Hepatocyte (in vitro differentiated cells): ENCODE measurements around the gene TMEM150A. TPM values are rescaled to one million over a fixed set of nuclear protein-coding genes. Genes with fewer than 3 reads are reported as not detected.
A peak's percentile ranks its signal among the peaks of the same experiment; 100 is the strongest.

Source experiments
- DNase-seq: peaks from one replicate; pipeline ENCODE4 v3.0.0-alpha.2; 2016; ENCODE audit warnings: low spot score
- H2AFZ ChIP-seq: fragments of 200-600 bp; sonication (generic); 2 replicates; pipeline ENCODE4 v1.6.0; 2016; ENCODE audit warnings: antibody characterized with exemption, mild to moderate bottlenecking
- H3K27ac ChIP-seq: fragments of 200-600 bp; sonication (generic); 2 replicates; pipeline ENCODE4 v1.5.1; 2016; ENCODE audit warnings: mild to moderate bottlenecking
- H3K27me3 ChIP-seq: fragments of 200-600 bp; sonication (generic); 2 replicates; pipeline ENCODE4 v1.6.1; 2016
- H3K36me3 ChIP-seq: fragments of 200-600 bp; sonication (generic); replicated peaks from 2 replicates; pipeline ENCODE4 v1.5.1; 2016; ENCODE audit warnings: low read depth; ENCODE audit not compliant: insufficient read depth
- H3K4me1 ChIP-seq: fragments of 200-600 bp; sonication (generic); 2 replicates; pipeline ENCODE4 v1.5.1; 2016; ENCODE audit warnings: mild to moderate bottlenecking, moderate library complexity; ENCODE audit not compliant: insufficient read depth
- H3K4me2 ChIP-seq: fragments of 200-600 bp; sonication (generic); 2 replicates; pipeline ENCODE4 v1.6.0; 2016
- H3K4me3 ChIP-seq: fragments of 200-600 bp; sonication (generic); 2 replicates; pipeline ENCODE4 v1.5.1; 2016; ENCODE audit warnings: mild to moderate bottlenecking
- H3K79me2 ChIP-seq: fragments of 200-600 bp; sonication (generic); 2 replicates; pipeline ENCODE4 v1.6.0; 2017; ENCODE audit warnings: mild to moderate bottlenecking
- H3K9me2 ChIP-seq: fragments of 200-600 bp; sonication (generic); replicated peaks from 2 replicates; pipeline ENCODE4 v1.6.0; 2017; ENCODE audit warnings: mild to moderate bottlenecking; ENCODE audit not compliant: insufficient read depth
- H3K9me3 ChIP-seq: fragments of 200-600 bp; sonication (generic); 2 replicates; pipeline ENCODE4 v1.5.1; 2016; ENCODE audit warnings: low read depth, mild to moderate bottlenecking
- H4K20me1 ChIP-seq: fragments of 200-600 bp; sonication (generic); 2 replicates; pipeline ENCODE4 v1.6.0; 2016; ENCODE audit warnings: mild to moderate bottlenecking; ENCODE audit not compliant: insufficient read depth, poor library complexity, severe bottlenecking
- CTCF ChIP-seq: fragments of 200-600 bp; sonication (generic); IDR thresholded peaks from 2 replicates; pipeline ENCODE4 v1.5.1; 2016; ENCODE audit warnings: antibody characterized with exemption, mild to moderate bottlenecking; ENCODE audit not compliant: poor library complexity
- EZH2 ChIP-seq: fragments of 200-600 bp; sonication (generic); IDR thresholded peaks from 2 replicates; pipeline ENCODE4 v1.6.1; 2016; ENCODE audit warnings: antibody characterized with exemption, mild to moderate bottlenecking, borderline replicate concordance
- EZH2phosphoT487 ChIP-seq: fragments of 200-600 bp; sonication (generic); IDR thresholded peaks from one replicate; pipeline ENCODE4 v1.6.1; 2018; ENCODE audit warnings: antibody characterized with exemption, mild to moderate bottlenecking, low read depth, moderate library complexity; ENCODE audit not compliant: unreplicated experiment, severe bottlenecking
- whole genome bisulfite sequencing: methylation state at CpG from one replicate; pipeline ENCODE4 v1.1.6; 2016; ENCODE audit warnings: low lambda C conversion rate; ENCODE audit errors: missing lambda C conversion rate; 5-methylcytosine and 5-hydroxymethylcytosine counted together
- polyA plus RNA-seq: library from polyadenylated mRNA; unstranded; fragments of >200 nt; fragmentation: Nextera tagmentation; extraction: Ambion mirVana; gene quantifications from 2 replicates; pipeline ENCODE4 v1.2.1, GENCODE V29; 2016
- total RNA-seq: library from RNA; depleted of rRNA; stranded (reverse); fragments of >200 nt; gene quantifications from 2 replicates; pipeline ENCODE4 v1.2.3, GENCODE V29; 2014

The TMEM150A gene
- total and polyA plus RNA-seq, 2 experiments from 2014 or later: 25.7 to 67.9 TPM

- Histone ChIP-seq H3K4me3 (no peak overlapping the region), H3K27ac (peak overlapping the region; percentile 73), H2AFZ (no peak overlapping the region), H3K36me3 (no peaks in the 10 kb centered on the region), H3K27me3 (no peaks in the 10 kb centered on the region), H3K4me2 (no peak overlapping the region), H3K9me2 (no peaks in the 10 kb centered on the region), H3K4me1 (peaks cover 35% of the 10 kb centered on the region), H4K20me1 (peaks cover 2% of the 10 kb centered on the region), H3K79me2 (peaks cover 45% of the 10 kb centered on the region), H3K9me3 (no peaks in the 10 kb centered on the region)
- TF ChIP-seq CTCF (no peak), EZH2phosphoT487 (no peak), EZH2 (no peak)
- no peak for DNase-seq
- WGBS: 87% methylated on average over 9 of the region's 9 CpGs
These were observed 5.0 kb upstream of the TMEM150A start for GRCh38 chr2:85607268-85608215.

GRCh38 chr2:85606116-85606455, 3.6 kb upstream of the TMEM150A start:
- H3K79me2 ChIP-seq: peaks cover 46% of the 10 kb centered on the region
- H3K4me2 ChIP-seq: peak overlapping the region; percentile 60
- H3K36me3 ChIP-seq: no peaks in the 10 kb centered on the region
- H3K4me3 ChIP-seq: no peak overlapping the region
- peaks cover 40% of the 10 kb centered on the region for H3K4me1 ChIP-seq
- H4K20me1 ChIP-seq: peaks cover 1% of the 10 kb centered on the region
- WGBS: 71% methylated on average over 7 of the region's 7 CpGs
- H3K27me3 ChIP-seq: no peaks in the 10 kb centered on the region
- no peak for DNase-seq
- H3K9me3 ChIP-seq: no peaks in the 10 kb centered on the region
- H3K9me2 ChIP-seq: no peaks in the 10 kb centered on the region
- H3K27ac ChIP-seq: peak overlapping the region; percentile 73
- TF ChIP-seq CTCF (no peak), EZH2phosphoT487 (no peak), EZH2 (no peak)
- no peak overlapping the region for H2AFZ ChIP-seq

- H3K79me2 ChIP-seq: peaks cover 45% of the 10 kb centered on the region
- no peaks in the 10 kb centered on the region for H3K9me2 ChIP-seq
- no peaks in the 10 kb centered on the region for H3K9me3 ChIP-seq
- H3K4me3 ChIP-seq: no peak overlapping the region
- WGBS: 33% methylated on average over 4 of the region's 4 CpGs
- DNase-seq: peak; percentile 69
- H3K36me3 ChIP-seq: no peaks in the 10 kb centered on the region
- no peaks in the 10 kb centered on the region for H3K27me3 ChIP-seq
- TF ChIP-seq EZH2phosphoT487 (no peak), CTCF (no peak), EZH2 (no peak)
- peaks cover 37% of the 10 kb centered on the region for H3K4me1 ChIP-seq
- H2AFZ ChIP-seq: no peak overlapping the region
- H4K20me1 ChIP-seq: no peaks in the 10 kb centered on the region
- peak overlapping the region; percentile 73 for H3K27ac ChIP-seq
- peak overlapping the region; percentile 60 for H3K4me2 ChIP-seq
These were observed 3.1 kb upstream of the TMEM150A start for GRCh38 chr2:85605406-85606115.
